ENCODE results near the gene KIF26B. TPM values are rescaled to one million over a fixed set of nuclear protein-coding genes. Genes with fewer than 3 reads are reported as not detected.
"Not testable (repeated sequence)": the region's sequence is repeated elsewhere in the genome, so short reads cannot be mapped to it uniquely, and the experiment has no call there.

KIF26B gene
- total RNA-seq, 1 donor: 0.54 TPM

GRCh38 chr1:245656189-245656717 lies 501.5 kb downstream of the KIF26B start:
- DNase-seq (ENCODE audit: low read depth in 2 of 3, low spot score in 2 of 3): no peak

GRCh38 chr1:245657371-245657770 lies 502.6 kb downstream of the KIF26B start:
- no peak for DNase-seq (ENCODE audit: low read depth in 2 of 3, low spot score in 2 of 3)

GRCh38 chr1:245663373-245663772 lies 508.6 kb downstream of the KIF26B start:
- no peak for DNase-seq (ENCODE audit: low read depth in 2 of 3, low spot score in 2 of 3)

- DNase-seq (ENCODE audit: low read depth in 2 of 3, low spot score in 2 of 3): no peak
Measured at GRCh38 chr1:245663841-245664240, 509.1 kb downstream of the KIF26B start.

GRCh38 chr1:245666412-245666811 lies 511.6 kb downstream of the KIF26B start:
- DNase-seq (ENCODE audit: low read depth in 2 of 3, low spot score in 2 of 3): no peak

- no peak for DNase-seq (ENCODE audit: low read depth in 2 of 3, low spot score in 2 of 3)
Measured at GRCh38 chr1:245671349-245671748, 516.6 kb downstream of the KIF26B start.

- no peak for DNase-seq (ENCODE audit: low read depth in 2 of 3, low spot score in 2 of 3)
Measured at GRCh38 chr1:245671966-245672767, 517.4 kb downstream of the KIF26B start.

- DNase-seq (ENCODE audit: low read depth in 2 of 3, low spot score in 2 of 3): not testable (repeated sequence)
Measured at GRCh38 chr1:245672836-245673656, 518.3 kb downstream of the KIF26B start.

- peak in 1 of 3 donors; percentile 67 for DNase-seq (ENCODE audit: low read depth in 2 of 3, low spot score in 2 of 3)
Measured at GRCh38 chr1:245673881-245674414, 519.2 kb downstream of the KIF26B start.

- no peak for DNase-seq (ENCODE audit: low read depth in 2 of 3, low spot score in 2 of 3)
Measured at GRCh38 chr1:245677461-245678240, 522.9 kb downstream of the KIF26B start.

- DNase-seq (ENCODE audit: low read depth in 2 of 3, low spot score in 2 of 3): no peak
Measured at GRCh38 chr1:245678860-245679411, 524.2 kb downstream of the KIF26B start.

- DNase-seq (ENCODE audit: low read depth in 2 of 3, low spot score in 2 of 3): peak in 2 of 3 donors; percentile 36 to 66
Measured at GRCh38 chr1:245679821-245680780, 525.3 kb downstream of the KIF26B start.

- DNase-seq (ENCODE audit: low read depth in 2 of 3, low spot score in 2 of 3): no peak
Measured at GRCh38 chr1:245682638-245683628, 528.1 kb downstream of the KIF26B start.

- DNase-seq (ENCODE audit: low read depth in 2 of 3, low spot score in 2 of 3): no peak
Measured at GRCh38 chr1:245683676-245684075, 528.9 kb downstream of the KIF26B start.

- no peak for DNase-seq (ENCODE audit: low read depth in 2 of 3, low spot score in 2 of 3)
Measured at GRCh38 chr1:245684166-245684565, 529.4 kb downstream of the KIF26B start.

- DNase-seq (ENCODE audit: low read depth in 2 of 3, low spot score in 2 of 3): no peak
Measured at GRCh38 chr1:245684571-245684970, 529.8 kb downstream of the KIF26B start.

GRCh38 chr1:245685111-245685810 lies 530.5 kb downstream of the KIF26B start:
- DNase-seq (ENCODE audit: low read depth in 2 of 3, low spot score in 2 of 3): no peak

Measured in hematopoietic multipotent progenitor cell (in vitro differentiated cells).